ENCODE data around the gene HLA-G.
"Not testable (repeated sequence)": the region's sequence is repeated elsewhere in the genome, so short reads cannot be mapped to it uniquely, and the experiment has no call there.

Gene HLA-G

GRCh38 chr6:29827579-29828470, at the start of gene HLA-G:
TSS of gene HLA-G (plus strand) at chr6:29827825. CDS start at chr6:29827845, 20 bp downstream.
- no peak for DNase-seq (ENCODE audit: low read depth in 1 of 2, low spot score in 1 of 2)

GRCh38 chr6:29780019-29780698, 47.5 kb upstream of the HLA-G start:
- DNase-seq (ENCODE audit: low read depth in 1 of 2, low spot score in 1 of 2): not testable (repeated sequence)

- no peak for DNase-seq (ENCODE audit: low read depth in 1 of 2, low spot score in 1 of 2)
Observed at GRCh38 chr6:29789176-29789575, 38.4 kb upstream of the HLA-G start.

DNA sequence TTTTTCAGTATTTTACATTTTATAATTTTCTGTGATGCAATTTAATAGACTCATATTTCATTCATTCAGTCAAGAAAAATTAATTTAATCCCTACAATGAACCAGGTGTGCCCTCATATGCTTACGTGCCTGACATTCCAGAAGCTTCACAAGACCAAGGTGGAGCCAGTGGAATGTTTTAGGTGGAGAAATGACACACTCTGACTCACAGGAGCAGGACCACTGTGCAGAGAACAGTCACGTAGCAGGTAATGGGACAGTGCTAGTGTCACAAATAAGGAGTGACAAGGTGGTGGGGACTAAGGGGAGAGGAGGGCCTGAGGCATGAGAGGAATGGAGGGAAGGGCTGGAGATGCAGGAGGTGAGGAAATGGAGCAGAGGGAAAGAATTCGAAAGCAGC, 37.0 kb upstream of the HLA-G start:
- DNase-seq (ENCODE audit: low read depth in 1 of 2, low spot score in 1 of 2): no peak

DNA sequence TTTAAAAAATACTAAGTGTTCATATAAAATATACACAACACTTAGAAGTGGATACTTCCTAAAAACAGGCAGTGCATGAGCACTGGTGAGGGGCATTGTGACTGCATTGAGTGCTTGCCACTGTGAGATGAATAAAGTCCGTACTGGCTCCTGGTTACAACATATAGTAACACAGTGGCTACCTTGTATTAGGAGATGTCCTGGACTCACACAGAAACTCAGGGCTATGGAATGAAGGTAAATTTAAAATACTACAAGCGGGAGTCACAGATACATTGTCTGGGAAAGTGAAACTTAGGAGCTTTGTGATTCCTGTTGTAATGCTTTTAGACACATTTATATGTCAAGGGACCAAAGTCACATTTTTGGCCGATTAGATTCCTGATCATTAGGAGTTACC, 36.5 kb upstream of the HLA-G start:
- DNase-seq (ENCODE audit: low read depth in 1 of 2, low spot score in 1 of 2): no peak

GRCh38 chr6:29791786-29792122, 35.9 kb upstream of the HLA-G start:
- DNase-seq (ENCODE audit: low read depth in 1 of 2, low spot score in 1 of 2): no peak

DNA sequence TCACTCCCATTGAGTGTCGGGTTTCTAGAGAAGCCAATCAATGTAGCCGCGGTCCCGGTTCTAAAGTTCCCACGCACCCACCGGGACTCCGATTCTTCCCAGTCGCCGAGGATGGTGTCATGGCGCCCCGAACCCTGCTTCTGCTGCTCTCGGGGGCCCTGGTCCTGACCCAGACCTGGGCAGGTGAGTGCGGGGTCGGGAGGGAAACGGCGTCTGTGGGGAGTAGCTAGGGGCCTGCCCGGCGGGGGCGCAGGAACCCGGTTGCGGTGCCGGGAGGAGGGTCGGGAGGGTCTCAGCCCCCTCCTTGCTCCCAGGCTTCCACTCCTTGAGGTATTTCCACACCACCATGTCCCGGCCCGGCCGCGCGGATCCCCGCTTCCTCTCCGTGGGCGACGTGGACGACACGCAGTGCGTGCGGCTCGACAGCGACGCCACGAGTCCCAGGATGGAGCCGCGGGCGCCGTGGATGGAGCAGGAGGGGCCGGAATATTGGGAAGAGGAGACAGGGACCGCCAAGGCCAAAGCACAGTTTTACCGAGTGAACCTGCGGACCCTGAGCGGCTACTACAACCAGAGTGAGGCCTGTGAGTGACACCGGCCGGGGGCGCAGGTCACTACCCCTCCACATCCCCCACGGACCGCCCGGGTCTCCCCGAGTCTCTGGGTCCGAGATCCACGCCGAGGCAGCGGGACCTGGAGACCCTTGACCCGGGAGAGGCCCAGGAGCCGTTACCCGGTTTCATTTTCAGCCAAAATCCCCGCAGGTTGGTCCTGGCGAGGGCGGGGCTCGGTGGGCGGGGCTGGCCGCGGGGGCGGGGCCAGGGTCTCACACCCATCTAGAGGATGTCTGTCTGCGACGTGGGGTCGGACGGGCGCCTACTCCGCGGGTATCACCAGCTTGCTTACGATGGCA, 35.2 kb upstream of the HLA-G start:
- DNase-seq (ENCODE audit: low read depth in 1 of 2, low spot score in 1 of 2): peak; percentile 36 to 40

GRCh38 chr6:29793036-29793356, 34.6 kb upstream of the HLA-G start:
- no peak for DNase-seq (ENCODE audit: low read depth in 1 of 2, low spot score in 1 of 2)

DNA sequence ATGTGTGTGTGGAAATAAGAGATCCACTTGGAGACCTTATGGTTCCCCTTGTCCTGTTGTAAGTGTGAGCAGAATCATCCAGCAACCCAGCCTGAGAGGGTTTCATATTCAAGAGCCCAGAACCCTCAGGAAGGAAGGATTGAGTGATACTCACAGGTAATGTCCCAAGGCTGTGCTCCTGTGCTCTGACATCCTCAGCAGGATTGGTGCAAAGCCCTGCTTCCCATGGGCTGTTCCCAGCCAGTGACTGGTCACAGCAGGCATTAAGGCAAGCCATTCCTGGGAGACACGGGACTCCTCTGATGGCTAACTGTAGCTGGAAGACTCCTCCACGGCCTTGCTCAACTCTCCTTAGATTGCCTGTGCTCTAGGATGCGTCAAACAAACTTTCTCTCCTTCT, 33.8 kb upstream of the HLA-G start:
- no peak for DNase-seq (ENCODE audit: low read depth in 1 of 2, low spot score in 1 of 2)

DNA sequence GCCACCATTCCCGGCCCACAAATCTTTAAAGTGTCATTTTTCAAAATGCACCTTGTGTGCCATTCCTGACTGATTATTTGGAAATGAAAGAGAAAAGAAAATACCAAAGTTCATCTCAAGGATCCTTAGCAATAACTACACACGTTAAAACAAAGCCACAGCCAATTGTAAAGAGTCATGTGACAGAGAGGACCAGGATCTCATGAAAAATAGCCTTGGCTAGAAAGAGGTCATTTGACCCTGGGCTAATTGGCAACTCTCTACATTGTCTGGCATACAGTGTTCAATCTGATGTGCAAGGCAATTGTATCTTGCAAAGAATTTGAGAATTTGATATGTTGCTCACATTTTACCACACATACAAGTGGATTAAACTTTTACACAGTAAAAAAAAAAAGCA, 31.6 kb upstream of the HLA-G start:
- DNase-seq (ENCODE audit: low read depth in 1 of 2, low spot score in 1 of 2): no peak

- no peak for DNase-seq (ENCODE audit: low read depth in 1 of 2, low spot score in 1 of 2)
Observed at GRCh38 chr6:29797135-29797534, 30.5 kb upstream of the HLA-G start.

DNA sequence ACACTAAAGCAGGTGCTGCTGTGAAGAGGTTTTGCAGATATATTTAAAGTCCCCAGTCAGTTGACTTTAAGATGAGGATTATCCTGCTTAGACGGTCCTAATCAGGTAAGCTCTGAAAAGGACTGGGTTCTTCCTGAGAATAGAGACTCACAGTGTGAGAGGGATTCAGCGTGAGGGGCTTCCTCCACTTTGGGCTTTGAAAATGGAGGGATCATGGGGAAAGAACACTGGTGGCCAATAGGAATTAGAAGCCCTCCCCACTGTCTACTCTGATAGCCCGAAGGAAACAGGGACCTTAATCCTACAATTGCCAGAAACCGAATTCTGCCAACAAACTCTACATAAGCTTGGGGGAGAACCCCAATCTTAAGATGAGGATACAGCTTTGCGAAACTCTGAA, 29.7 kb upstream of the HLA-G start:
- DNase-seq (ENCODE audit: low read depth in 1 of 2, low spot score in 1 of 2): no peak

GRCh38 chr6:29800254-29800653, 27.4 kb upstream of the HLA-G start:
- DNase-seq (ENCODE audit: low read depth in 1 of 2, low spot score in 1 of 2): no peak

DNA sequence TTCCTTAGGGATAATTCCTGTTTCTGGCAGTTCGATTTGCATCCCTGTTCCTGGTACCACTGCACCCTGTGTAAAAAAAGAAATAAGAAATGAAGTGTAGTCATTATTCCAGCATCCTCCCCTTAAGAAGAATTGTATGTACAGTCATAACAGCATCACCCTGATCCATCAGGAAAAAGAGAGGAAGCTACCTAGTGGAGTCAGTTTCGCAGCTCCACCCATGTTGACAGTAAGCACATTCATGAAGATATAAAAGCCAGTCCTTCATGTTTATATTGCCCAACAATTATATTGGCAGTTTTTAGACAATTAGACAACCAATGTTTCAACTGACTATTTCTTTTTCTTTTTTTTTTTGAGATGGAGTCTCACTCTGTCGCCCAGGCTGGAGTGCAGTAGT, 21.2 kb upstream of the HLA-G start:
- DNase-seq (ENCODE audit: low read depth in 1 of 2, low spot score in 1 of 2): no peak

DNA sequence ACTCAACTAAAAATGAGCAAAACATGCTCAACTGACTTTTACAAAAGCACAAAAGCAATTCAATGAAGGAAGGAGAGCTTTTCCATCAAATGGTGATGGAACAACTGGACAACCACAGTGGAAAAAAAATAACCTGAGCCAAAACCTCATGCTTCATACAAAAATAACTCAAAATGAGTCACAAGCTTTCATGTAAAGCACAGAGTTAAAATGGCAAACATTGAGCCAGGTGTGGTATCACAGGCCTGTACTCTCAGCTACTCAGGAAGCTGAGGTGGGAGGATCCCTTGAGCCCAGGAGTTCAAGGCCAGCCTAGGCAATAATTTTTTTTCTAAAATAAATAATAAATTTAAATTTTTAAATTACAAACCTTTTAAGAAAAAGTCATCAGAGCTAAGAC, 18.4 kb upstream of the HLA-G start:
- DNase-seq (ENCODE audit: low read depth in 1 of 2, low spot score in 1 of 2): no peak

- no peak for DNase-seq (ENCODE audit: low read depth in 1 of 2, low spot score in 1 of 2)
Observed at GRCh38 chr6:29810371-29810770, 17.3 kb upstream of the HLA-G start.

GRCh38 chr6:29811377-29811776, 16.2 kb upstream of the HLA-G start:
- no peak for DNase-seq (ENCODE audit: low read depth in 1 of 2, low spot score in 1 of 2)

DNA sequence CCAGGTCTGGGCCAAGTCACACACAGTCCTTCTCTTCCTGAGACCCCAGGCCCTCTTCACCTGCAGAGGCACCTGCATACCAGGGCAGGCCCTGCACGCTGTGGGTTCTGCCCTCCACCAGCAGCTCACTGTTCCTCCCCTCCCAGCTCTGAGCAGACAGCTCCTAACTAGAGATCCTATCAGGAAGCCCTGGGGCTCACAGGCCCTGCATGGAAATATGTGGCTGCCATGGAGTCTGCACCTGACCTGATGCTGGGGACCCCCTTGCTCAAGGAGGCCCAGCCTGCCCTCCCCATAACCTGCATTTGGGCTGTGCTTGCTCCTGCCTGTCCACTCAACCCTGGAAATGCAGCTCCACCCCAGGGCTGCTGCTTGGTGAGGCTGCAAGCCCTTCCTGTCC, 14.6 kb upstream of the HLA-G start:
- no peak for DNase-seq (ENCODE audit: low read depth in 1 of 2, low spot score in 1 of 2)

DNA sequence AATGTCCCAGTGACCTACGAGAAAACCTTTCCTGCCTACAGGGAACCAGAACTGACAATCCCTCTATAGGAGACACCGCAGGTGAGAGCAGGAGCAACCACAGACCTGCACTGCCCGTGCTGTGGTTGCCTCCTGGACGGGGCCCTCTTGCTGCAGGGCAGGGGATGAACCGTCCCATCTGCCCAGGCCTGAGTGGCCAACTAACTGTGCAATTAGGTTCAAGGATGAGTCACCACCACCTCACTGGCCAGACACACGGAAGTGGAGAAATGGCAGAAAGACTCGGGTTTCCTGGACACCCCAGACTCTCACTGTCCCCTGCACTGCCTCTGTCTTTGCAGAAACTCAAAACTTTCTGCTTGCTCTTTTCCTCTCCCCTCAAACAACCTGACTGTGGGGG, 13.8 kb upstream of the HLA-G start:
- DNase-seq (ENCODE audit: low read depth in 1 of 2, low spot score in 1 of 2): no peak

GRCh38 chr6:29814379-29815117, 13.1 kb upstream of the HLA-G start:
- no peak for DNase-seq (ENCODE audit: low read depth in 1 of 2, low spot score in 1 of 2)

- DNase-seq (ENCODE audit: low read depth in 1 of 2, low spot score in 1 of 2): no peak
Observed at GRCh38 chr6:29815118-29815750, 12.4 kb upstream of the HLA-G start.
